ENCODE results near the gene ANKRD28.
A peak's percentile ranks its signal among the peaks of the same experiment; 100 is the strongest.
"Not testable (repeated sequence)": the region's sequence is repeated elsewhere in the genome, so short reads cannot be mapped to it uniquely, and the experiment has no call there.

ANKRD28 gene

GRCh38 chr3:15801298-15801697 lies 3.5 kb upstream of the ANKRD28 start:
- DNase-seq = no peak

DNA sequence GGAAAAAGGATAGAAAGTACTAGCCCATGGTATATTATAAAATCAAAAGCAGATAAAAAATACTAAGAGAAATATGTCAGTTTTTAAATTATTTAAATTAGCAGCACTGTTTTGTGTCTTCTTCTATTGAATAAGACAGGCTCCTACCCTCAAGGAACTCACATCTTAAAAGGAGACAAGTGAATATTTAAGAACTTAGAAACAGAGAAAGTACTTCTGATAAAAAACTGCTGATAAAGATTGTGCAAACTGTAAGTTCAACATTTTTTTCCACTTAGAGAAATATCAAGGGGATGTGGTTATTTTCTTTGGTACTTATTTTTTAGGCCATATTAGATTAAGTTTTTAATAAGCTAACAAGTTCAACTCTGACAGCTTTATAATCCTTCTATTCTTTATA lies 3.0 kb upstream of the ANKRD28 start:
- no peak for DNase-seq

- DNase-seq = no peak
These were observed 2.5 kb upstream of the ANKRD28 start for GRCh38 chr3:15800327-15800726.

- no peak for DNase-seq
These were observed 910 bp upstream of the ANKRD28 start for GRCh38 chr3:15798533-15799245.

DNA sequence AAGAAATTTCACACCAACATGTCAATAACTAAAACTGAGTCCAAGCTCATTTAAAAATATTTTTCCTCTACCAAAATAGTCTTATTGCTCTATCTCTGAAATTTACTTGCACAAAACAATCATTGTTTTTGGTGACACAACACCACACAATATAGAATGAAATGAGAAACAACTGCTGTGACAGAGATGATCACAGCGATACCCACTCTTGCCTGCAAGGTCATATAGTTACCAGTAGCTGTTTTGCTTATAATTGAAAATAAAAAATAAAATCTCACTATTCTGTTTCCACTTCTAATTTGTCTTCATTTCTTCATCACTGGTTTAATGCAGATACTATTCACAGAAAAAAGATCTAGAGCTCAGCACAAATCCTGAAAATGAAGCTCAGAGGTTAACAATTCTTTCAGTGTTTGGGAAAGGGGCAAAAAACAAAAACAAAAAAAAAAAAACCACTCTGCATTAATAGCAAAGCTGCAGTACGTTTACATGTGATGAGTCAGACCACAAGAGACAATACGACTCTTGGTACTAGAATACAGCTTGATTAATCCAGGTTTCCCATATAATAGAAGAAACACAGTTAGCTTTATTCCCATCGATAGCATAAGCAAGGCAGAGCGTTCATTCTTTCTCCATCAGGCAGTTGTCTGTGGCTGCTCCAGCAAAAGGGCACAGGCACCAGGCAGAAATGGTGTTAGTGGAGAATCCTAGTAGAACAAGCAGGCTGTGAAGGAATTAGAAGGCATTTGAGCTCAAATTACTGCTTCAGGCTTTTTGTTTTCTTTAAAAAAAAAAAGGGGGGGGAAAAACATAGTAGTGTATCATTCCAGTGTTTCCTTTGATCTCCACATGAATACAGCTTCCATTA lies 773 bp downstream of the ANKRD28 start:
- peak; percentile 69 for DNase-seq

DNA sequence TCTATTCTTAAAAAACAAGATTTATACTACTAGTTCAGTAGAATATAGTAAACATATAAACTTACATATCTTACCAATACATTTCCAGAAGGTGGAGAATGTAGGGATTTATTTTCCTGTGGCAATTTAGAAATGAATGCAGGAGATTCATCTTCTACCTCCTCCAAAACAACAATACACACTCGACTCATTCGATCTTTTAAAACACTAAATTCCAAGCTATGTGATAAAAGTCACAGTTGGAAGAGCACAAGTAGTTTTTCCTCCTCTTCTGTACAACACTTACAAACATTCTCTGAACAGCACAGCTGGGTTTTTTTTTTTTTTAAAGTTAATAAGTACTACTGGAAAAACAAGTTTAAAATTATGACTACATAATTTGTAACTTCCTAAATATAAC lies 1.4 kb downstream of the ANKRD28 start:
- no peak for DNase-seq

GRCh38 chr3:15795651-15796308 lies 2.0 kb downstream of the ANKRD28 start:
- no peak for DNase-seq

GRCh38 chr3:15794842-15795650 lies 2.7 kb downstream of the ANKRD28 start:
- DNase-seq = no peak

DNA sequence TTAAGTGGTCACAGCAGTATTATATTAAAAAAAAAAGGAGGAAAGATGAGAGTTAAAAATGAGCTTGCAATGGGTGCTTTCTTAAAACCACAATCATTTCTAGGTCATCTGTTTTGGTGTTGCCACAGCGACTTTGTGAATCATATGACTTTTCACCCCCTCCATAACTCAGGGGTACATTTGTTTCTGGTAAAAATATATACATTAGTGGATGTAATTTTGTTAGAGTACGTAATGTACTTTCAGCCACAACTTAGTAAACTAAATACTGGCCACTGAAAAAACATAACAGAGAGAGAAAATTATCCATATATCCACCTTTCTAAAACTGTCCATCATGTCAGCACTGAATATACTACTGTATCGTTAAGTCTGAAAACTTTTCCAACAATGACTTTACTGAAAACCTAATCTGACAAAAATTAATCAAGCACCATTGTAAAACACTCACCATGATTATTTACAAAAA lies 3.4 kb downstream of the ANKRD28 start:
- DNase-seq = no peak

DNA sequence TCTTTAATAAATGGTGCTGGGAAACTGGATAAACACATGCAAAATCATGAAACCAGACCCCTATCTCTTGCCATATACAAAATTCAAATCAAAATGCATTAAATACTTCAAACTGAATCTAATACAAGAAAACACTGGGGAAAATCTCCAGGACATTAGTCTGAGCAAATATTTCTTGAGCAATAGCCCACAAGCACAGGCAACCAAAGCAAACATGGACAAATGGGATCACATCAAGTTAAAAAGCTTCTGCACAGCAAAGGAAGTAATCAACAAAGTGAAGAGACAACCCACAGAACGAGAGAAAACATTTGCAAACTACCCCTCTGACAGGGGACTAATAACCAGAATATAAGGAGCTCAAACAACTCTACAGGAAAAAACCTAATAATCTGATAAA lies 6.3 kb downstream of the ANKRD28 start:
- DNase-seq = no peak

DNA sequence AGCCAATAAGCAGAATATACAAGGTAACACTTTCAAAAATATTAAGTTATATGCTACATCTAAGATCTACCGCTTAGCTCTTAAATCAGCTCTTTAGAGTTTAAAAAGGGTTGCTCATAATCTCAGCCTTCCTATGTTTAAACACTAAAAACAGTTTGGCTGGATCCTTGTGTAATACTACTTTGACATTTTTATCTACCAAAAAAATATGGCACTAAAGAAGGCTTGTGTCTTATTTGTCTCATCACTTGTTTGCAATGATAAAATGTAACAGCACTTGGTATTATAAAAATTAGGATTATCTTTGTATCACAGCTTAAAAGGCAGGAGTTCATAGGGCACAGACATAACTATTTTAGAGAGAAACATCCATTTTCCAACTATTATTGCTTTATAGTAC lies 9.8 kb downstream of the ANKRD28 start:
- DNase-seq = no peak

DNA sequence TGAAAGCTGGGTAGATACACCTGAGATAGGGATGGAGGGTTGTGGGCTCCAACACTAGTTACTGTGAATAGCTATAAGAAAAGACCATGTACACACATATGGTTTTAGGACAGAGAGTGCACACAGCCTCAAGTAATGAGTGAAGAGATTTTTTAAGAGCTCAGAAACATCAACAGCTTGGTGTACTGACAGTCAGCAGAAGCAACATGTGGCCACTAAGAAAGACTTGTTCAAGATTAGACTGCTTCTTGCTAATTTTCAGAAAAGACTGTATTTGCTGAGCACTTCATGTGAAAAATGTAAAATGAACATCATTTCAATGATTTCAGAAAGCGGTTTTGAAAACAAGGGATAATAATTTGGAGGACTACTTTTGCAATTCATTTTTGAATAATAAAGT lies 10.3 kb downstream of the ANKRD28 start:
- no peak for DNase-seq

DNA sequence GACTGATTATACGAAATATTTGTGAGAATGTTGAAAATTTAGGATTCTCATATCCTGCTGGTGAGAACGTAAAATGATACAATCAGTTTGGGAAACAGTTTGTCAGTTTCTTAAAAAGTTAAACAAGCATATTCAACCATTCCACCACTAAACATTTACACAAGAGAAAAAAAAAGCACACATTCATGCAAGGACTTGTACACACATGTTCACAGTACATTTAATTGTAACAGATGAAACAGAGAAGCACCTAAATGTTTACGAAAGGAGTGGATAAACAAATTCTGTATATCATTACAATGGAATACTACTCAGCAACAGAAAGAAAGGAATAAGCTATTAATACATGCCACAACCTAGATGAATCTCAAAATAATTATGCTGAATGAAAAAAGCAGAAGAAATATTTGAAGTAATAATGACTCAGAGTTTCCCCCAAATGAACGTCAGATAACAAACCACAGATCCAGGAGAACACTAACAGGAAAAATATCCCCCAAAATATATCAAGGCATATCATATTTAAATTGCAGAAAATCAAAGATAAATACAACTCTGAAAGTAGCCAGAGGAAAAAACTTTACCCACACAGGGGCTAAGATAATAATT lies 14.3 kb downstream of the ANKRD28 start:
- no peak for DNase-seq

- DNase-seq = no peak
These were observed 15.3 kb downstream of the ANKRD28 start for GRCh38 chr3:15782429-15782828.

DNA sequence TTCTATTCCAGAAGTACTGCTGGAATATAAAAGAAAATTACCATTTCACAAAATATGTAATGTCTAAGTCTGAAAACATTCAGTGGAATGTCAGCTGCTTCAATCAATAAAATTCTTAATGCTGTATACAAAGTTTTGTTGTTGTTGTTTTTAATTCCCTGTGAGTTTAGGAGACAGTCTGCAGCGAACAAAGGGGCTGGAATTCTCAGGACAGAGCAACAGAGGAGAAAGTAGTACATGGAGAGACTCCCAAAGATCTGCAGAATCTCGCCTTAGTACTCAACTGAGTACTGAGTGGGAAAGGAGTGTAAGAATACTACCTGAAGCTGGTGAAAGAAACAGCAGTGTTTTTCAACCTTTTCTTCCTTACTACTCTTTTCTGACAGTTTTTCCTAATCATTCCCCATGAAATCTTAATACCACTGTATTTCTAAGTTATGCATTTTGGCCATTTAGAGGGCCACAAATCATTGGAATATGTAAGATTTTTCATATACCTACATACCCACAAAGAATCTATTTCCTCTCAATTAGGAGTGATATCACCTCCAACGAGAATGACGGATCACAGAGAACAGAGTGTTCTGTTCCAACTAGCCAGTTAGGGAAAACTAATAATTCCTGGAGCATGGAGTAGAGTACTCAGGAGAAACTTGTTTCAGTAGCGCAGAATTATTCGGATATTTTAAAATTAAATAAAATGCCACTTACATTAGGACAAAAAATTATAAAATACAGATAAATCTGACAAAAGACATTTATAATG lies 16.0 kb downstream of the ANKRD28 start:
- no peak for DNase-seq

DNA sequence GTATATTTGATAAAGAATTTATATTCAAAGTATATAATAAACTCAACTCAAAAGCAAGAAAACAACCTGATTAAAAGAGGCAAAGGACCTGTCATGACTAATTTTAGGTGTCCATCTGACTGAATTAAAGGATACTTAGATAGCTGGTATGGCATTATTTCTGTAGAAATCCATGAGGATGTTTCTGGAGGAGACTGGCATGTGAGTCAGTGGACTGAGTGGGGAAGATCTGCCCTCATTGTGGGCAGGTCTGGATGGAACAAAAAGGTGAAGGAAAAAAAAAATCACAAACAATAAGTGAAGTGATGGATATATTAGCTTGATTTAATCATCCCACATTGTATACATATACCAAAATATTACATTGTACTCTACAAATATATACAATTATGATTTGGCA lies 16.6 kb downstream of the ANKRD28 start:
- DNase-seq = no peak

- no peak for DNase-seq
These were observed 18.7 kb downstream of the ANKRD28 start for GRCh38 chr3:15779111-15779510.

DNA sequence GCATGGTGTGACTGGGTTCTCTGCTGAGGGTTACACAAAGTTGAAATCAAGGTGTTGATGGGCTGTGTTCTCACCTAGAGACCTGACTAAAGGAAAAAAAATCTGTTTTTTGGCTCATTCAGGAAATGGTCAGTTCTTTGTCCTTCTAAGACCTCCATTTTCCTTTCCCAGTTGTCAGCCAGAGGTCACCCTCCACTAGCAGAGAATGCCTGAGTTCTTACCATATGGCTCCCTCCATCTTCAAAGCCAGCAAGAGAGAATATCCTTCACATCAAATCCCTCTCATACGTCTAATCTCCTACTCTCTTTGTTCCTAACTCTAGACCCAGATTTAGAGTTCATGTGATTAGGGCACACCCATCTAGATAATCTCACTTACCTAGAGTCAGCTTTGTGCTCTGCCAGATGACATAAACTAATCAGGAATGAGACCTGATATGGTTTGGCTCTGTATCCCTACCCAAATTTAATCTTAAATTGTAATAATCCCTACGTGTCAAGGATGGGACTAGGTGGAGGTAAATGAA lies 19.4 kb downstream of the ANKRD28 start:
- DNase-seq = no peak

DNA sequence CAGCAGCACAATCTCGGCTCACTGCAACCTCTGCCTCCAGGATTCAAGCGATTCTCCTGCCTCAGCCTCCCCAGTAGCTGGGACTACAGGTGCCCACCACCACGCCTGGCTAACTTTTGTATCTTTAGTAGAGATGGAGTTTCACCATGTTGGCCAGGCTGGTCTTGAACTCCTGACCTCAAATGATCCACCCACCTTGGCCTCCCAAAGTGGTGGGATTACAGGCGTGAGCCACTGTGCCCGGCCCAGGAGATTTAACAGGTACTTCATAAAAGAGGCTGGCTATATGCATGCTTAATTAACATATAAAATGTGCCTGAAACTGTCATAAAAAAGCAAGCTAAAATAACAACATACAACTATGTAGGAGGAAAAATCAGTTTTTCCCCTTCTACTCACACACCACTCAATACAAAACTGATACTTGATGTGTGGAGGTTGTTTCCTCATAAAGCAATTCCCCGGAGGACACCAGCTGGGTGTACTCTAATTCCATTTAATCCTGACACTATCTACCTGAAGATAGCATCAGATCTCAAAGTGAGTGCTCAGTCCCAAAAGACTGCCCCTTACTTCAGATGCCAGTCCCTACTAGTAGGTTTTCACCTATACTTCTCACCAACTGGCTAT lies 22.7 kb downstream of the ANKRD28 start:
- not testable (repeated sequence) for DNase-seq

GRCh38 chr3:15771444-15771843 lies 26.3 kb downstream of the ANKRD28 start:
- DNase-seq = no peak

Measured in retina (tissue), 1 donor.